Measurements from ENCODE around the gene F12.

GRCh38 chr5:177445052-177445916, 35.9 kb upstream of the F12 start:
- TF ChIP-seq CTCF (conservative IDR thresholded peaks at IDR 0.05; ENCODE audit: low read depth, low read length) = no peak
- no peak for TF ChIP-seq EZH2 (IDR thresholded peaks at IDR 0.05; ENCODE audit: borderline replicate concordance, low read depth, low read length, poor library complexity, severe bottlenecking)

Data from A673 (cell line).